Esophagus muscularis mucosa (tissue), 4 donors: ENCODE data around the gene WDR17.

Experiments
- EP300 ChIP-seq: sonication (generic); formaldehyde crosslinking; IDR thresholded peaks from one replicate; pipeline ENCODE4 v1.6.1; 2017; ENCODE audit warnings: antibody characterized with exemption
- POLR2A ChIP-seq: fragments of 450-650 bp; IDR thresholded peaks from one replicate; pipeline ENCODE4 v1.6.1; 2017; ENCODE audit warnings: antibody characterized with exemption, moderate library complexity, mild to moderate bottlenecking, low read depth
- TF ChIP-seq, protein P1 (sequence below), 3 experiments: fragments of 200-600 bp in 2 of 3; fragments of 450-650 bp in 1 of 3; sonication (generic) in 2 of 3; IDR thresholded peaks; one replicate each; pipeline ENCODE4 v1.5.1; 2017 to 2019; ENCODE audit warnings: antibody characterized with exemption in 3 of 3, mild to moderate bottlenecking in 2 of 3, moderate library complexity in 1 of 3

DNA sequence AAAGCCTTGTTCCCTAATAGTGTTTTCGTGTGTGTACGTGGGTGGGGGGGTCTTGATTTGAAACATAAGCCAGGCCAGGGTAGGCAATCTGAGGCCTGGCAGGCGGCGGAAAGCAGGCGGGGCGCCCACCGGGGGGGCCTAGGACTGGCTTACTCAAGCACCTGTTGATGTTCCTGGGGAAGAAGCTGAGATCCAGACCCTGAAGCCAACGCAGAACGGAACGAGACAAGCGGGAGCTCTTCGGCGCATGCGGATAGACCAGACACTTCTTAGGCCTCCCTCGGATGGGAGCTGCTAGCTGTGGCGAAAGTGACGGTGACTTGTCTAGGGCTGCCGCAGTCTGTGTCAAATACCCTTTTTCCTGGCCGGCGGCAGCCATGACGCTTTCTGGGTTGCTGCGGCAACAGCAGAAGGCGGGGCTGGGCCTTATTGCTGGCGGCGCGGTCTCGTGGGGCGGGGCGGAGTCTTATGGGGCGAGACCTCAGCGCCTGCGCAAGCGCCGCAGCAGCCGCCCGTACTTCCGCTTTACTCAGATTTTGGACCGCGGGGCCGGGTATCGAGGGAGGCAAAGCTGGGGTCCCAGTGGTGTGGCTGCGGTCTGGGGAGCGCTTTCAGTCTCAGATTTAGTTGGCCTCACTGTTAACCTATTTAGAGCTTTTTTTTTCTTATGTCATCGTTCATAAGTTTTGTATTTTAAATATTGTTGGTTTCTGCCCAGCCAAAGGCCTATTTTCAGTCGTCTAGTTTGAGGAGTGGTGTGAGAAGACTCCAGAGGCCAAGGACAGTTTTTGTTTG is 129.7 kb downstream of the WDR17 start, which contains the start of gene SPATA4:
- TF ChIP-seq, protein P1, sequence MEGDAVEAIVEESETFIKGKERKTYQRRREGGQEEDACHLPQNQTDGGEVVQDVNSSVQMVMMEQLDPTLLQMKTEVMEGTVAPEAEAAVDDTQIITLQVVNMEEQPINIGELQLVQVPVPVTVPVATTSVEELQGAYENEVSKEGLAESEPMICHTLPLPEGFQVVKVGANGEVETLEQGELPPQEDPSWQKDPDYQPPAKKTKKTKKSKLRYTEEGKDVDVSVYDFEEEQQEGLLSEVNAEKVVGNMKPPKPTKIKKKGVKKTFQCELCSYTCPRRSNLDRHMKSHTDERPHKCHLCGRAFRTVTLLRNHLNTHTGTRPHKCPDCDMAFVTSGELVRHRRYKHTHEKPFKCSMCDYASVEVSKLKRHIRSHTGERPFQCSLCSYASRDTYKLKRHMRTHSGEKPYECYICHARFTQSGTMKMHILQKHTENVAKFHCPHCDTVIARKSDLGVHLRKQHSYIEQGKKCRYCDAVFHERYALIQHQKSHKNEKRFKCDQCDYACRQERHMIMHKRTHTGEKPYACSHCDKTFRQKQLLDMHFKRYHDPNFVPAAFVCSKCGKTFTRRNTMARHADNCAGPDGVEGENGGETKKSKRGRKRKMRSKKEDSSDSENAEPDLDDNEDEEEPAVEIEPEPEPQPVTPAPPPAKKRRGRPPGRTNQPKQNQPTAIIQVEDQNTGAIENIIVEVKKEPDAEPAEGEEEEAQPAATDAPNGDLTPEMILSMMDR (IDR thresholded peaks at IDR 0.05): no peak
- TF ChIP-seq POLR2A: no peak
- no peak for TF ChIP-seq EP300
